GM19240 (cell line): ENCODE measurements around the gene ADRA2C.

ENCODE experiments used
- DNase-seq: peaks from one replicate; pipeline ENCODE4 v3.0.0; 2011; ENCODE audit warnings: low spot score; ENCODE audit not compliant: insufficient read length

ADRA2C gene

DNA sequence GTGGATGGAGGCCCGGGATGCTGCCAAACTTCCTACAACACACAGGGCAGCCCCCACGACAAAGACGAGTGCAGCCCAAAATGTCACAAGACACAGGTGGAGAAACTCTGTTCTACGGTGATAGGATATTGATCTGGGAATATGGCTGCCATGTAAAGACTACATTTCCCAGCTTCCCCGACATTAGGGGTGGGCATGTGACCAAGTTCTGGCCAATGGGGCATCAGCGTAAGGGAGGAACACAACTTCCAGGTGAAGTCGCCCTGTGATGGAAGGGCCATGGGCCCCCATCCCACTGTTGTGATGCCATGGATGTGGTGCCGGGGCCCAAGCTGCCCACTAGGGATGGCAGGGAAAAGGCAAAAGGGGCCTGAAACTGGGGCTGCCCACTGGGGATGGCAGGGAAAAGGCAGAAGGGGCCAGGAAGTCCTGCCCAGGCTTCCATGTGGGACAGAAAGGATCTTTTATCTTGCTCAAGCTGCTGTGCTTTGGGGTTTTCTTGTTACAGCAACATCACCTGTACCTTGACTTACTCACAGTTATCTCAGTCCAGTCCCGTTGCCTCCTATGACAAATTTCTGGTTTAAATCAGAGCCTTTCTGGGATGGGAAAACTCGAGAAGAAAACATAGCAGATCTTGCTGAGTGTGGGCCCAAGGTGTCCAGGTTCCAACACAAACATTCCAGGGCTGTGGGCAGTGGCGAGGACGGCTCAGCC, 9.7 kb upstream of the ADRA2C start:
- no peak for DNase-seq

DNA sequence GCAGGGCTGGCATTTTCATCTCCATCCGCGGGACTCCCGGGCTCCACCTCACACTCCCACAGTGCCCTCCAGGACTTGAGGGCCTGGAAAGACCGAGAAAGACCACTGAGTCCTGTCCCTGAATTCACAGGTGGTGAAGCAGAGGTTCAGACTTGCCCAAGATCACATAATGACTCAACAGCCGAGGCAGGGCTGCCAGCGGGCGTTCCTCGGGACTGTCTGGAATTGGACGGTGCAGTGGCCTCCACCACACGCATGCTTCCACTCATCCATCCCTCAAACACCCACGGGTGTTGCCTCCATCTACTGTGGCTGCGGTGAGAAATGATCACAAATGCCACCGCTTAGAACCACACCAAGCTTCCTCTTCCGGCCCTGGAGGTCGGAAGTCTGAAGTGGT, 6.9 kb upstream of the ADRA2C start:
- DNase-seq: no peak

DNA sequence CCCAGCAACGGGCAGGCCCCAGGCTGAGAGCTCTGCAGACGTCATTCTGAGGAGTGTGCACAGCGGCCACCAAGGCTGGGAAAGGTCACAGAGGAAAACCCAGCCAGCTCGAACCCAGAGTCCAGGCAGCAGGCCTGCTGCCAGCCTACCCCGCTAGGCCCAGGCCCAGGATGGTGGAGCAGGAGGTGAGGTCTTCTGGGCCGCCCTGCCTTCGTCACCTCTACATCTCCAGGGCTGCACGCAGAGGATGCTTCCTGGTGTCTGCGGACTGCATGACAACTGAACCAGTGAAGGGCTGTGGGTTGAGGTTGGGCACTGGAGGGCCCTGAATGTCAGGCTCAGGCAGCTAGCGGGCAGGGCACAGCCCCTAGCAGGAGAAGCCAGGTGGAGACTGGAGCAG, 5.8 kb upstream of the ADRA2C start:
- no peak for DNase-seq

DNA sequence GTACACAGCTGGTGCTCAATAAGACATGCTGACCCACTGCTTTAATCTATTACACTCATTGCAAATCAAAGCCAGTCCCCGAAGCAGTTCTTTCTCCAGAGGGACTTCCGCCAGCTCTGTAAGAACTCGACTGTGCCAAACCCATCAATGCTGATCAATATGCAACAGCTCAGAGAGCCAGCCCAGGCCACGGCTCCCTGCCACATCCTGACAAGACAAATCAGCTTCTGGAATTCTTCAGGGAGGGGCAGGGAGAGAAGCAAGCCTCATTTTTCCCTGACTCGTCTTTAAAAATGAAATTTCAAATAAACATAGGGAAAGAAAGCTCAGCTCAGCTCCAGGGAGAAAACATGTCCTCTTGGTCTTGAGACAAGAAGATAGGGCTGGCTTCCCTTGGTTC, 5.3 kb upstream of the ADRA2C start:
- no peak for DNase-seq

DNA sequence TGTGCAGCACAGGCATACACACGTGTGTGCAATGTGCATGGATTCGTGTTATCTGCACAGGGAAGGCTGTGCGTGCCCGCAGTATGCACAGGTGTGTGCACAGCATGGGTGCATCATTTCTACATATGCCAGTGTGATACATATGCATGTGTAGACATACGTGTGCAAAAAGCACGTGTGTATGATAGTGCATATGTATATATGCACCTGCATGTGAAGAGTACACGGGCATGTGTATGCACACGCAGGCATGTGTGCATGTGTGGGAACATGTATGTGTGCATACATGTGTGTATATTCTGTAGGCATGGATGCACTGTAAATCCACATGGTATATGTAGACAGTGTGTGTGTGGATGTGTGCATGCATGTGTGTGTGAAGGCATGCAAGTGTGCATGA, 3.9 kb upstream of the ADRA2C start:
- no peak for DNase-seq

DNA sequence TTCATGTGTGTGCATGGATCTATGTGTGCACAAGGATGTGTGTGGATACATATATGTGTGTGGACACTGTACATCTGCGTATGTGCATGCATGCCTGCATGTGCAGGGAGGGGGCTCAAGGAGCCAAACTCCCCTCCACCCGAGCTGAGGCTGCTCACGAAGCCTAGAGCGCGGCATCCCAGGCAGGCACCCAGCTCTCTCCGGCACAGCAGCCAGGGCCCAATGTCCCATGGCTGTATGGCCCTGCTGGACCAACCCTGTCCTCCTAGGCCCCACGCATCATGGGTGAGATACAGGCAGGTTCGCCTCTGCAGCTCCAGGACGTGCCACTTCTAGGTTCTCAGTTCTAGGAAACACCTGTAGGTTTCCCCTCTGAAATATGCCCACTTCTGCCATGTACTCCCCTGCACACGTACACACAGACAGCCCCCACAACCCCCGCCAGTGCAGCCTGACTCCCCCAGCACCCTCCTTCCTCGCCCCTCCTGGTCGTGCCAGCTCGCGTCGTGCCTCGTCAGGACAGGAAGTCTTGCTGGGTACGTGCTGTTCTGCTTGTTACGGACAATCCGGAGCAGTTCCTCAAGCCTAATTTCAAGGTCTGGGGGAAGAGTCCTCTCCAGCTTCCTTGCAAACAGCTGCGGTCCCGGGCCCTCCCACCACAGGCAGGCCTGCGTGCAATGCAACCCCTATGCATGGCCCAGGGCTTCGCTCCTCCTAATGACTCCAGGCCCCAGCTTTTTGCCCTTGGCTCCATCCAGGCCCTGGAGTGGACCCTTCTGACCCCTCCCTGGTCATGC, 3.2 kb upstream of the ADRA2C start:
- no peak for DNase-seq

DNA sequence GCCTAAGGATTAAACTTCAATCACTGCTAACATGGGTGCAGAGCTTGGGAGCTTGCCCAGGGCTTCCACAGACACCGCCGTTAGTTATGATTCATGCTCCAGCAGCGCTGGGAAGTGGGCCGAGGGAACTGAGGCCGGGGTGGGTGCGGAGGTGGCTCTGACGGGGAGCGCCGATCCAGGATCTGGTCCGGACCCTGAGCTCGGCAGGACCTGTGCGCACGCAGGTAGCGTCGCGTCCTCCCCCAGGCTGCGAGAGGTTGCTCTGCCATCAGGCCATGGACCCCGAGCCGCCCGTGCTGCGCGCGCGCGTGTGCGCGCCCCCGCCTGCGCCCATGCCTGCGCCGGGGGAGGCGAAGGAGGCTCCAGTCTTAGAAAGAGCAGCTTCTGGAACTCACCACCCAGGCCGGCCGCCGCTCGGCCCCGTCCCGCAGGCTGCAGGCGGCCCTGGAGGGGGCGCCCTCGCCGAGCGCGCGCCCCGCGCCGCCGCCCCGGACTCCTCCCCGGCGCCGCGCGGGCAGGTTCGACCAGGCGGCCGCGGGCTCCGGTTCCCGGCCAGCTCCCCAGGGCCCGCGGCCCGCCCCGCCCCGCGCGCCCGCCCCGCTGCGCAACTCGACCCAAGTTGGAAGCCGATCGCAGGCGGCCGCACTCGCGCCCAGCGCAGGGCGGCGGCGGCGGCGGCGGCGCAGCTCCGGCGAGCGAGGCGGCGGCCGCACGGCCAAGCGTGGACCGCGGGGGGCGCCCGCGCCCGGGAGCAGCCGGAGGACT, 732 bp upstream of the ADRA2C start:
- DNase-seq: no peak

DNA sequence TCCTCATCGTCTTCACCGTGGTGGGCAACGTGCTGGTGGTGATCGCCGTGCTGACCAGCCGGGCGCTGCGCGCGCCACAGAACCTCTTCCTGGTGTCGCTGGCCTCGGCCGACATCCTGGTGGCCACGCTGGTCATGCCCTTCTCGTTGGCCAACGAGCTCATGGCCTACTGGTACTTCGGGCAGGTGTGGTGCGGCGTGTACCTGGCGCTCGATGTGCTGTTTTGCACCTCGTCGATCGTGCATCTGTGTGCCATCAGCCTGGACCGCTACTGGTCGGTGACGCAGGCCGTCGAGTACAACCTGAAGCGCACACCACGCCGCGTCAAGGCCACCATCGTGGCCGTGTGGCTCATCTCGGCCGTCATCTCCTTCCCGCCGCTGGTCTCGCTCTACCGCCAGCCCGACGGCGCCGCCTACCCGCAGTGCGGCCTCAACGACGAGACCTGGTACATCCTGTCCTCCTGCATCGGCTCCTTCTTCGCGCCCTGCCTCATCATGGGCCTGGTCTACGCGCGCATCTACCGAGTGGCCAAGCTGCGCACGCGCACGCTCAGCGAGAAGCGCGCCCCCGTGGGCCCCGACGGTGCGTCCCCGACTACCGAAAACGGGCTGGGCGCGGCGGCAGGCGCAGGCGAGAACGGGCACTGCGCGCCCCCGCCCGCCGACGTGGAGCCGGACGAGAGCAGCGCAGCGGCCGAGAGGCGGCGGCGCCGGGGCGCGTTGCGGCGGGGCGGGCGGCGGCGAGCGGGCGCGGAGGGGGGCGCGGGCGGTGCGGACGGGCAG, 792 bp downstream of the ADRA2C start:
- no peak for DNase-seq

DNA sequence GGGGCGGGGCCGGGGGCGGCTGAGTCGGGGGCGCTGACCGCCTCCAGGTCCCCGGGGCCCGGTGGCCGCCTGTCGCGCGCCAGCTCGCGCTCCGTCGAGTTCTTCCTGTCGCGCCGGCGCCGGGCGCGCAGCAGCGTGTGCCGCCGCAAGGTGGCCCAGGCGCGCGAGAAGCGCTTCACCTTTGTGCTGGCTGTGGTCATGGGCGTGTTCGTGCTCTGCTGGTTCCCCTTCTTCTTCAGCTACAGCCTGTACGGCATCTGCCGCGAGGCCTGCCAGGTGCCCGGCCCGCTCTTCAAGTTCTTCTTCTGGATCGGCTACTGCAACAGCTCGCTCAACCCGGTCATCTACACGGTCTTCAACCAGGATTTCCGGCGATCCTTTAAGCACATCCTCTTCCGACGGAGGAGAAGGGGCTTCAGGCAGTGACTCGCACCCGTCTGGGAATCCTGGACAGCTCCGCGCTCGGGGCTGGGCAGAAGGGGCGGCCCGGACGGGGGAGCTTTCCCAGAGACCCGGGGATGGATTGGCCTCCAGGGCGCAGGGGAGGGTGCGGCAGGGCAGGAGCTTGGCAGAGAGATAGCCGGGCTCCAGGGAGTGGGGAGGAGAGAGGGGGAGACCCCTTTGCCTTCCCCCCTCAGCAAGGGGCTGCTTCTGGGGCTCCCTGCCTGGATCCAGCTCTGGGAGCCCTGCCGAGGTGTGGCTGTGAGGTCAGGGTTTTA, 1.5 kb downstream of the ADRA2C start:
- DNase-seq: no peak

DNA sequence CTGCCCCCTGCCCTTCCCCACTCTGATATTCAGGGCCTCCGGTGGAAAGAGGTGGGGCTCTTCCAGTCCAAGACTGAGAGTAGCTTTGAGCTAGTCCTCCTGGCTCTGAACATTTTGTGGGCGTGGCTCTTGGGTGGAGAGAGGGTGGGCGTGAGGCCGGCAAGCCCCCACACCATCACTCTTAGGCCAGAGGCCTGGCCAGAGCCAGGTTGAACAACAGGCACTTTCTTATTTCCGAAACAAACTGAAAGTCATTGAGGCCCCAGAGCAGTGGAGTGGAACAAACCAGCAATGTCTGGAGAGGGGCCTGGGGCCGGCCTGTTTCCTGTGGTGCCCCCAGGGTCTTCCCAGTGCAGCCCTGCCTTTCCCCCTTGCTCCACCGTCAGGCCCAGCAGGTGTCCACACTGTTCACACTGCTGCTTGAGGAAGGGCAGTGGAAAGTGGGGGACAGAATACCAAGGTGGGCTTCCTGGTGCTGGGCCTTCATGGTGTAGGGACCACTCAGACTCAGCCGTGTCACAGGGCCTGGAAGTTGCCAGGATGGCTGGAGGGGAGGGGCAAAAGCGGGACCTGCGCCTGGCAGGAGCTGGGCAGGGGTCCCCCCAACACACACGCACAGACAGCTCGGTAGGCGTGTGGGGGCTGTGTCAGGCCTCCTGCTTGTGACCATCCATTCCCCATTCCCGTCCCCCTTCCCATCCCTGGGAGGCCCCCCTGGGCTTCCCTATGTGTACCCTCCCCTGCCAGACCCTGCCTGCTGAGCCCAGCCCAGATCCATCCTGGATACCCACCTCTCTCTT, 2.9 kb downstream of the ADRA2C start:
- no peak for DNase-seq

DNA sequence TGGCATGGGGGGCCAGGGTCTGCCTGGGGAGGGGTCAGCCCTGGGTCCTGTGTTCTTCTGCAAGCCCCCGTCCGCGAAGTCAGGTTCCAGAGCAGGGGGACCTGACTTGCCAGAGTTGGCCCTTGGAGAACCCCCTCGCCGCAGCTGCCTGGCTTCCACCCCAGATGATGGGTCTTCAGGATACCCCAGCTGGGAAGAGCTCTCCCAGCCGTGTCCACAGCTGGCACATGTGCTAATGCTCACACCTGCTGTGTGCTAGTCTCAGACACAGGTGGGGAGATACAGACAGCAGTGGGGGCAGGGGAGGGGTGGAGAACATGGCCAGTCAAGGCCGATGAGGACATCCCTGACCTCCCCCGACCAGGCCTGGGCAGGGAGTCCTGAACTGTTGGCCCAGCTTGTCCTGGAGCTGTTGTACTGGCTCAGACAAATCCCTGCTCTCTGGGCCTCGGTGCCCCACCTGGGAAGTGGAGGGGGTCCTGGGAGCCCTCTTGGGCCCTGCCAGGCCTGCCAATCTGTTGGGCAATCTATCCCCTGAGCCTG, 3.5 kb downstream of the ADRA2C start:
- DNase-seq: no peak

DNA sequence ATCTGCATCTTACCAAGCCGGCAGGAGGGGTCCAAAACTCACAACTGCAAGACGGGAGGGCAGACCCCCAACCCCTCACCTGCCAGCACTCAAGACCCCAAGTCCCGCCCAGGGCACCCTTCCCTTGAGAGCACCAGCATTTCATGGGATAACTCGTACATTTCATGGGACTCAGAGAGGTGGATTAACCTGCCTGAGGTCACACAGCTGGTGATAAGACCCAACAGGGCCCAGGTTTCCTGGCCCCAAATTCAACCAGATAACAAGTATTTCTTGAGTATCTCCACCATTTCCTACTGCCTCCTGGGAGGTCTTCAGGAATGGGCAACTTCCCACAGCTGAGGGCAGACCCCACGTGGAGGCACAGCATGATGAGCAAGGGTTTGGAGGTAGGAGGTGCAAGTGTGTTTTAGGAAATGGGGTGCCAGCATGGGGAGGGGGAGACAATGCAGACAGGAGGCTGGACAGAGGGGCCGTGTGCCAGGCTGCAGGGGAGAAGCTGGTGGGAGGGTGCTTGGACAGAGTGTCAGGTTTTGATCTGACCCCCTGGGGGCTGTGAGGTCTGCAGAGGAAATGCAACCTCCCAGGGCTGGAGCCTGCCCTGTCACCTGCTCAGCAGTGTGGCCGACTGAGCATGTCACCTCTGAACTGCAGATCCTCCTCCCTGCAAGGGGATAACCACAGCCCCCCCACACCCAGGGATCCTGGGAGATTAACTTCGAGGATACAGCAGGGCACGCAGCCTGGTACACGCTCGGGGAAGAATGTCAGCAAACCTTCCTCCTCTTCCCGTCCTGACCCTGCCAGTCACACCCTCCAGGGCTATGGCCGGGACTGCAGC, 4.4 kb downstream of the ADRA2C start:
- no peak for DNase-seq

DNA sequence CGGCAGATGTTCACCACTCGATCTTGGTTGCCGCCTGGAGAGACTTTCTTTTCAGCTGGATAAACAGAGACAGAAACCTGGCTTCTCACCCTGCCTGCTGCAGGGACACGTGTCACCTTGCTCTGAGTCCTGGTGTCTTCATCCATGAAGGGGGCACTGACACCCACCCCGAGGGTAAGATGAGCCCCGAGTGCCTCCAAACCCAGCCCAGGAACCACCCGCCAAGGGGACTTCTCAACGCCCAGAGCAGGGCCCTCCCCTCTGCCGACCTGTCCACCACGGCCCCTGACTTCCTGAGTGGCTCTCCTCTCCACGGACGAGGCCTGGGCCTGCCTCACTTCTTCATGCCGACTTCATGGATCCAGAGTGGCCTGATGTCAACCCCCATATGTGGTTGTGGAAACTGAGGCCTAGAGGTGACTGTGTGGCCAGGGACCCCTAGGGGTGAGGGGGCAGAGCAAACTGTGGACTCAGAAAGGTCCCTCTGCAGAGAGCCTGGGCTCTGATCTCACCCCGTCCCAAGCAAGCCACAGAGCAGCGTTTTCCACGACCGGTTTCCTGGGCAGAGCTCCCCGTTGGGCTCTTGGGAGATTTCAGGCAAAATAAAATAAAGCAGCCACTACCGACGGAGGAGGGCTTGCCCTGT, 5.1 kb downstream of the ADRA2C start:
- no peak for DNase-seq

DNA sequence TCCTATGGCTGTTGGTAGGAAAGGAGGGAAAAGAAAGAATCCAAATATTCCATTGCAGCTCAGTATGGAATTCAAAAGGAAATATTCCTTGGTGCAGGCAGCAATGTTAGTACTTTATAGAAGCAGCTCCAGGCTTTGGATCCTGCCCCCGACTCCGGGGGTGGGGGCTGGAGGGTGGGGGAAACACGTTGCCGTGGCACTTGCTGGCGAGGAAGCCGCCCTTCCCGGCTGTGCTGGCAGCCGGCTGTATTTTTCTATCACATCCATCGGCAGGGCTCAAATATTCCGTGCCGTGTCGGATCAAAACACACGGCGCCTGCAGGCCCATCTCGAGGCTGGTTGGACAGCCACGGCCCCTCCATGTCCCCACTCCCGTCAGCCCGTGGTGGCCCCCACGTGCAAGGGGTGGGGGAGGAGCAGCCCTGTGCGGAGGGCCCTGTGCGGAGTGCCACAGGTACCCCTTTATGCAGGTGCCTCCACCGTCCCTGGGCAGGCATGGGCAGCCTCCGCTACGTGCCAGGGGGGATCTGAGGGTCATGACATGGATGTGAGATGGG, 5.8 kb downstream of the ADRA2C start:
- DNase-seq: no peak

DNA sequence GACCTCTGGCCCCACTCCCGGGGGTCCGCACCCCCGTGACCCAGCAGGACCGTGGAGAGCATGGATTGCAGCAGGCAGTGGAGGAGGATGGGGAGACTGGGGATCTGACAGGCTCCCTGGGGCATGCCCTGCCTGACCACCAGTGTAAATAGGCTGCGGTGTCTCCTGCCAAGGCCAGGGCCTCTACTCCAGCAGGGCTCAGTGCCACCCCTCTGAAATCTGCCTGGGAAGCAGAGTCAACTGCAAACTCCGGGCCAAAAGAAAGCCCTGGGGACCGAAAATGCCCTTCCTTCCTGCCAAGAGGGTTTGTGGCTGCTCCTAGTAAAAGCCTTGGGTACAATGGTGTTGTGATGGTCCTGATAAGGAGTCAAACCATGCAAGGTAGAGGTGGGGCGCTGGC, 6.4 kb downstream of the ADRA2C start:
- DNase-seq: no peak

DNA sequence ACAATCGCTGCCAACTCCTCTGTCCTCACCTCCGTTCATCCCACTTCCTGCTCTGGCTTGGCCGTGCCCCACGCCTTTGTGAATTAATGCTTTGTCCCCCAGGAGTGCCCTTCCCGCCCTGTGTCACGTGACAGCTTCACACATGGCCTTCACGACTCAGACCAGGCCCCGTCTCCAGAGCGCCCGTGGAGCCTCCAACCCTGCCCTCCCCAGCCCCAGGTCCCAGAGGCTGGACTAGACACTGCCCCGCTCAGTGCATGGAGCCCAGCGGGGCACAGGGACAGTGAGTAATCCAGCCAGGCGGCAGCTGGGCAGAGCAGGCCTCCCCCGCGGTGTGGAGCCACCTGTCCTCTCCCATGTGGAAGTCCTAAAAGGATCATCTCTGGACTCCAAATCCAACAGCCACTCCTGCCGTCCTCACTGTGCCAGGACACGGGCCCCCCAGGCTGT, 7.4 kb downstream of the ADRA2C start:
- DNase-seq: no peak

DNA sequence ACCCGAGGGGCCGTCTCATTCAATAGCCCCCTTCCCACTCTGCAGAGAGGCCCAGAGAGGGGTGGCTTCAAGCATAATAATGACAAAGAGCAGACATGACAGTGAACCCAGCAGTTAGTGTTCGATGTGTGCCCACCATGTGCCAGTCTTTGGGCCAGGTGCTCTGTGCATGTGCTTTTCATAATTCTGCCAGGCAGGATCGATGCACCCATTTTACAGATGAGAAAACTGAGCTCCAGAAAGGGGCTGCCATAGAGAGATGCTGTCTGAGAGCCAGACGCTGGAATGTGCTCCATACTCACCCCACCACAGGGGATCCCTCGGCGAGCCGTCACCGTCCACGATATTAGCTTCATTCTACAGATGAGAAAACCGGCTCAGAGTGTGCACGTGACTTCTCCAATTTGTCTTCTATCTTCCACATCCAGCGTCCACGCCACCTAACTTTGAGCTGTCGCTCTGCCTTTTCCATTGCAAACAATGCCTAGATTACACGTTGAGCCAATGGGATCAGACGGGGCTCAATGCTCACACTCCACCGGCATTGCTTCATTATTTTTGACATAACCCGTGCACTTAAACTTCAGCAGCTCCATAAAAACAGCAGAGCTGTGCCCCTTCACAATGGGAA, 8.2 kb downstream of the ADRA2C start:
- no peak for DNase-seq
